Panc1 (cell line): ENCODE measurements around the gene LRRC1. TPM values are rescaled to one million over a fixed set of nuclear protein-coding genes. Genes with fewer than 3 reads are reported as not detected.

Experiments used
- ATAC-seq: fragments of 200-7000 bp; cut with Tn5 transposase; 2 replicates; pipeline ENCODE4 v1.9.1; 2020; ENCODE audit warnings: mild to moderate bottlenecking, moderate library complexity
- BruUV-seq: library from RNA; stranded (reverse); fragments of 400-500 nt; replicated peaks from 2 replicates; lab custom pipeline; 2021; lab: Mats Ljungman, UMichigan
- CTCF ChIA-PET: fragments of 300-600 bp; sonication (Branson Sonifier 250); formaldehyde crosslinking; loops from one replicate; lab custom pipeline; 2022; ENCODE audit warnings: antibody characterized with exemption; lab: Charles Lee
- POLR2A ChIA-PET: fragments of 300-600 bp; sonication (Branson Sonifier 250); formaldehyde crosslinking; loops from one replicate; lab custom pipeline; 2022; ENCODE audit warnings: antibody characterized with exemption; lab: Charles Lee
- DNase-seq: peaks from one replicate; pipeline ENCODE4 v3.0.0-alpha.2; 2010; ENCODE audit warnings: low read depth, low spot score
- H3K27ac ChIP-seq: 2 replicates; pipeline ENCODE4 v1.5.1; 2011; ENCODE audit warnings: mild to moderate bottlenecking, low read length, inconsistent platforms
- H3K27me3 ChIP-seq: fragments of 200-500 bp; sonication (Bioruptor generic); 2 replicates; pipeline ENCODE4 v1.6.0; 2014; ENCODE audit warnings: low read length, inconsistent platforms; ENCODE audit not compliant: control insufficient read depth, insufficient read depth
- H3K36me3 ChIP-seq: fragments of 200-500 bp; sonication (Bioruptor generic); 2 replicates; pipeline ENCODE4 v1.5.1; 2014; ENCODE audit warnings: inconsistent platforms, mild to moderate bottlenecking, low read length, moderate library complexity; ENCODE audit not compliant: control insufficient read depth, insufficient read depth
- H3K4me1 ChIP-seq: 2 replicates; pipeline ENCODE4 v1.5.1; 2011; ENCODE audit warnings: inconsistent platforms, mild to moderate bottlenecking, low read length, moderate library complexity; ENCODE audit not compliant: control insufficient read depth, insufficient read depth
- H3K4me3 ChIP-seq, 2 experiments: 2 replicates each; pipeline ENCODE4 v1.5.1; 2011 to 2012; ENCODE audit warnings: low read depth in 2 of 2, low read length in 2 of 2, mild to moderate bottlenecking in 2 of 2, inconsistent platforms in 1 of 2, moderate library complexity in 1 of 2
- H3K9me3 ChIP-seq: fragments of 200-500 bp; sonication (Bioruptor generic); 2 replicates; pipeline ENCODE4 v1.5.1; 2014; ENCODE audit warnings: low read depth, mild to moderate bottlenecking, inconsistent platforms, low read length, moderate library complexity; ENCODE audit not compliant: control insufficient read depth, insufficient read depth
- CTCF ChIP-seq: fragments of 450-650 bp; IDR thresholded peaks from 2 replicates; pipeline ENCODE4 v1.5.1; 2017; ENCODE audit warnings: mild to moderate bottlenecking
- POLR2AphosphoS5 ChIP-seq: IDR thresholded peaks from 2 replicates; pipeline ENCODE4 v1.6.1; 2012; ENCODE audit warnings: mild to moderate bottlenecking, low read depth, low read length, moderate library complexity
- SIN3A ChIP-seq: IDR thresholded peaks from 2 replicates; pipeline ENCODE4 v1.6.1; 2012; ENCODE audit warnings: low read depth, mild to moderate bottlenecking, low read length, moderate library complexity, borderline replicate concordance; ENCODE audit not compliant: insufficient read depth
- TCF7L2 ChIP-seq: IDR thresholded peaks from 2 replicates; pipeline ENCODE4 v1.6.1; 2011; ENCODE audit warnings: mild to moderate bottlenecking, low read depth, low read length, inconsistent platforms
- in situ Hi-C: cut with HindIII; loops from 2 replicates; pipeline ENCODE4 v1.10.0; 2016; ENCODE audit warnings: low sequenced_read_pairs, low pct_unique_long_range_greater_than_20kb
- intact Hi-C: fragments of 100-400 bp; cut with micrococcal nuclease; formaldehyde crosslinking; loops from one replicate; pipeline ENCODE4 v1.10.0; 2022; ENCODE audit not compliant: unreplicated experiment
- total RNA-seq: library from RNA; stranded (reverse); gene quantifications from one replicate; pipeline ENCODE4 v1.2.1, GENCODE V29; 2021; ENCODE audit not compliant: unreplicated experiment
- TF ChIP-seq, protein P1 (sequence below), 2 experiments: IDR thresholded peaks; 2 replicates each; pipeline ENCODE4 v1.6.1; 2011 to 2012; ENCODE audit warnings: low read depth in 2 of 2, control low read depth in 1 of 2, low read length in 1 of 2, mild to moderate bottlenecking in 1 of 2, moderate library complexity in 1 of 2; ENCODE audit not compliant: insufficient read depth in 1 of 2

Gene LRRC1
- total RNA-seq, 1 experiment from 2014 or later, result 13.8 TPM

GRCh38 chr6:53809691-53810090 lies 14.9 kb downstream of the LRRC1 start:
- Histone ChIP-seq H3K9me3 (no peaks in the 10 kb centered on the region), H3K4me3 (no peak overlapping the region), H3K4me1 (0 out of 2 replicates have a peak, but pooled peaks cover 7% of the 10 kb centered on the region), H3K27ac (no peak overlapping the region), H3K27me3 (no peaks in the 10 kb centered on the region), H3K36me3 (no peaks in the 10 kb centered on the region)
- TF ChIP-seq SIN3A, result no peak
- TF ChIP-seq, protein P1, sequence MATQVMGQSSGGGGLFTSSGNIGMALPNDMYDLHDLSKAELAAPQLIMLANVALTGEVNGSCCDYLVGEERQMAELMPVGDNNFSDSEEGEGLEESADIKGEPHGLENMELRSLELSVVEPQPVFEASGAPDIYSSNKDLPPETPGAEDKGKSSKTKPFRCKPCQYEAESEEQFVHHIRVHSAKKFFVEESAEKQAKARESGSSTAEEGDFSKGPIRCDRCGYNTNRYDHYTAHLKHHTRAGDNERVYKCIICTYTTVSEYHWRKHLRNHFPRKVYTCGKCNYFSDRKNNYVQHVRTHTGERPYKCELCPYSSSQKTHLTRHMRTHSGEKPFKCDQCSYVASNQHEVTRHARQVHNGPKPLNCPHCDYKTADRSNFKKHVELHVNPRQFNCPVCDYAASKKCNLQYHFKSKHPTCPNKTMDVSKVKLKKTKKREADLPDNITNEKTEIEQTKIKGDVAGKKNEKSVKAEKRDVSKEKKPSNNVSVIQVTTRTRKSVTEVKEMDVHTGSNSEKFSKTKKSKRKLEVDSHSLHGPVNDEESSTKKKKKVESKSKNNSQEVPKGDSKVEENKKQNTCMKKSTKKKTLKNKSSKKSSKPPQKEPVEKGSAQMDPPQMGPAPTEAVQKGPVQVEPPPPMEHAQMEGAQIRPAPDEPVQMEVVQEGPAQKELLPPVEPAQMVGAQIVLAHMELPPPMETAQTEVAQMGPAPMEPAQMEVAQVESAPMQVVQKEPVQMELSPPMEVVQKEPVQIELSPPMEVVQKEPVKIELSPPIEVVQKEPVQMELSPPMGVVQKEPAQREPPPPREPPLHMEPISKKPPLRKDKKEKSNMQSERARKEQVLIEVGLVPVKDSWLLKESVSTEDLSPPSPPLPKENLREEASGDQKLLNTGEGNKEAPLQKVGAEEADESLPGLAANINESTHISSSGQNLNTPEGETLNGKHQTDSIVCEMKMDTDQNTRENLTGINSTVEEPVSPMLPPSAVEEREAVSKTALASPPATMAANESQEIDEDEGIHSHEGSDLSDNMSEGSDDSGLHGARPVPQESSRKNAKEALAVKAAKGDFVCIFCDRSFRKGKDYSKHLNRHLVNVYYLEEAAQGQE (IDR thresholded peaks at IDR 0.05; ENCODE audit: insufficient read depth in 1 of 2, low read depth in 2 of 2, low read length in 1 of 2), result no peak
- TF ChIP-seq CTCF, result no peak
- no peak for TF ChIP-seq TCF7L2
- no peak for TF ChIP-seq POLR2AphosphoS5
- BruUV-seq, result no TSS peak
- intact Hi-C loops (no loop called here), in situ Hi-C loops (no loop called here)
- ATAC-seq (no peak), DNase-seq (no peak)
- CTCF ChIA-PET, result no interaction called here
- POLR2A ChIA-PET, result no interaction called here

DNA sequence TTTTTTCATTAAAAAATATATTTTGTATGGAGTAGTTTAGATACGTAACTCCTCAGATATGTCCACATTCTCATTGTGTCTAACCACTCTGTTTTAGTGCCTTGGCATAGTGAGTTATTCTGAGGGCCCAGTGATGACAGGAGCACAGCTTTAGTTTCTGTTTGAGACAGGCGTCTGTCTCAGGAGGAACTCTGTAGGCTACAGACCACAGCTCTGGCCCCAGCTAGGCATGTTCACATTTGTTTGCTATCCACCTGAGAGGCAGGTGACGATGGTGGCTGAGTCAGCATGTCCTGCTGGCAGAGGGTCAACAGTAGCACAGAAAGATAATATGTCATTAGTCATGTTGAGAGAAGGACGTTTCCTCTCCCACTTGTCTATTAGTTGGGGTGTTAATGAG lies 16.3 kb downstream of the LRRC1 start:
- no peak overlapping the region for H3K27ac ChIP-seq
- TF ChIP-seq TCF7L2 (no peak), SIN3A (no peak), POLR2AphosphoS5 (no peak), CTCF (no peak)
- TF ChIP-seq, protein P1 (IDR thresholded peaks at IDR 0.05; ENCODE audit: insufficient read depth in 1 of 2, low read depth in 2 of 2, low read length in 1 of 2), result no peak
- DNase-seq (no peak), ATAC-seq (peak; percentile 48; the same call in 1 of the 2 replicates)
- no peaks in the 10 kb centered on the region for H3K36me3 ChIP-seq
- intact Hi-C loops, result no loop called here
- CTCF ChIA-PET, result no interaction called here
- H3K4me1 ChIP-seq, result 0 out of 2 replicates have a peak, but pooled peaks cover 7% of the 10 kb centered on the region
- no peaks in the 10 kb centered on the region for H3K27me3 ChIP-seq
- in situ Hi-C loops, result no loop called here
- H3K4me3 ChIP-seq, result no peak overlapping the region
- POLR2A ChIA-PET, result no interaction called here
- no peaks in the 10 kb centered on the region for H3K9me3 ChIP-seq
- no TSS peak for BruUV-seq
